GM12865 (cell line): Measurements from ENCODE around the gene CTPS1.

ENCODE experiments used
- DNase-seq: peaks from one replicate; pipeline ENCODE4 v3.0.0; 2010; ENCODE audit warnings: low read depth
- H3K4me3 ChIP-seq: 2 replicates; pipeline ENCODE4 v1.5.1; 2011; ENCODE audit warnings: mild to moderate bottlenecking, low read depth, low read length, control low read depth
- TF ChIP-seq, protein P1 (sequence below): IDR thresholded peaks from 2 replicates; pipeline ENCODE4 v1.5.1; 2011; ENCODE audit warnings: low read length, control low read depth, low read depth, inconsistent platforms; ENCODE audit not compliant: insufficient read depth; ENCODE audit errors: missing control alignments

Gene CTPS1

GRCh38 chr1:40984066-40984465, 4.6 kb downstream of the CTPS1 start:
- no peak for DNase-seq
- TF ChIP-seq, protein P1, sequence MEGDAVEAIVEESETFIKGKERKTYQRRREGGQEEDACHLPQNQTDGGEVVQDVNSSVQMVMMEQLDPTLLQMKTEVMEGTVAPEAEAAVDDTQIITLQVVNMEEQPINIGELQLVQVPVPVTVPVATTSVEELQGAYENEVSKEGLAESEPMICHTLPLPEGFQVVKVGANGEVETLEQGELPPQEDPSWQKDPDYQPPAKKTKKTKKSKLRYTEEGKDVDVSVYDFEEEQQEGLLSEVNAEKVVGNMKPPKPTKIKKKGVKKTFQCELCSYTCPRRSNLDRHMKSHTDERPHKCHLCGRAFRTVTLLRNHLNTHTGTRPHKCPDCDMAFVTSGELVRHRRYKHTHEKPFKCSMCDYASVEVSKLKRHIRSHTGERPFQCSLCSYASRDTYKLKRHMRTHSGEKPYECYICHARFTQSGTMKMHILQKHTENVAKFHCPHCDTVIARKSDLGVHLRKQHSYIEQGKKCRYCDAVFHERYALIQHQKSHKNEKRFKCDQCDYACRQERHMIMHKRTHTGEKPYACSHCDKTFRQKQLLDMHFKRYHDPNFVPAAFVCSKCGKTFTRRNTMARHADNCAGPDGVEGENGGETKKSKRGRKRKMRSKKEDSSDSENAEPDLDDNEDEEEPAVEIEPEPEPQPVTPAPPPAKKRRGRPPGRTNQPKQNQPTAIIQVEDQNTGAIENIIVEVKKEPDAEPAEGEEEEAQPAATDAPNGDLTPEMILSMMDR, result no peak
- H3K4me3 ChIP-seq, result no peak overlapping the region

DNA sequence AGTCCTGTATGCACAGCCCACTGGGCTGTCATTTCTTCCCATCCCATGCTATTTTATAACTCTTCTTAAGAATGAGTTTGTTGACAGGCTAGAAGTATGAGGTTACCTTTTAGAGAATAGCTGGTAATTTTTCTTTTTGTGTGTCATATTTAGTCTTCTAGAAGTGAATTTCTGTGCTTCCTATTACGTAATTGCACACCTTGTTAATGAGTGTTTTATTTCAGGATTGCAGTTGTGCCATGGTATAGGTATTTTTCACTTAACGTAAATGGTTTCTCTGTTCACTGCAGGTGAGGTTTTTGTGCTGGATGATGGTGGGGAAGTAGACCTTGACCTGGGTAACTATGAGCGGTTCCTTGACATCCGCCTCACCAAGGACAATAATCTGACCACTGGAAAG, 5.0 kb downstream of the CTPS1 start:
- TF ChIP-seq, protein P1, result no peak
- no peak for DNase-seq
- H3K4me3 ChIP-seq, result no peak overlapping the region

DNA sequence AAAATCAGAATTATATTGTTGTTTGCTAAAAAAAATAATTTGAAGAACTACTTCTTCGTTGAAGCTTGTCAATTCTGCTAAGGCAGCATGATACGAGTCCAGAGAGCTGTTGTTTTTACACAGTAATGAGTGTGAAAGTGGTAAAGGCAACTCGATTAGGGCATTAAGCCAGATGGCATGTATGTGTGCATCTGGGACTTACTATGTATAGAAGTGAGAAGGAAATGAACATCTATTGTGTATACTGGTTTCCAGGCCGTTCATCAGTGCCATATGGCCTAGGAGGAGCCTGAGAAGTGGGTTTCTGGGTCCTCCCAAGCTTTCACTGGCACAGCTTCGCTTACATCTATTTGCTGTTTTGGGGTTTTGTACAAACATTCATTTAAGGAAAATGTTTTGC, 5.7 kb downstream of the CTPS1 start:
- TF ChIP-seq, protein P1, result no peak
- no peak overlapping the region for H3K4me3 ChIP-seq
- DNase-seq, result no peak

DNA sequence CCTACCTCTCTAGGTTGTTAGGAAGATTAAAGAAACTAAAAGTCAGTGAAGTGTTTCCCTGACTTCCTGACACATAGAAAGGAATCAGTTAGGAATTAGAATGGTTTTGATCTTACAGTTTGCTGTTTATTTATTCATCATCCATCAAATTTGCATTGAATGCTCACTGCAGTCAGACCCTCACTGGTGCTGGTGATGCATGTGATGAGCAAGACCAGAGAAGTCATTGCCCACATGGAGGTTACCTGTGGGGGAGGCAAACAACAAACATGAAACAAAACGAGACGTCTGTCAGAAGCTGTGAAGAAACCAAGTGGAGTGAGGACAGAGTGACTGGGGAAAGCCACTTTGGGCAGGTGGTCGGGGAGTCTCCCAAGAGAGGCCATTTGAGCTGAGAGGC, 6.4 kb downstream of the CTPS1 start:
- DNase-seq, result no peak

DNA sequence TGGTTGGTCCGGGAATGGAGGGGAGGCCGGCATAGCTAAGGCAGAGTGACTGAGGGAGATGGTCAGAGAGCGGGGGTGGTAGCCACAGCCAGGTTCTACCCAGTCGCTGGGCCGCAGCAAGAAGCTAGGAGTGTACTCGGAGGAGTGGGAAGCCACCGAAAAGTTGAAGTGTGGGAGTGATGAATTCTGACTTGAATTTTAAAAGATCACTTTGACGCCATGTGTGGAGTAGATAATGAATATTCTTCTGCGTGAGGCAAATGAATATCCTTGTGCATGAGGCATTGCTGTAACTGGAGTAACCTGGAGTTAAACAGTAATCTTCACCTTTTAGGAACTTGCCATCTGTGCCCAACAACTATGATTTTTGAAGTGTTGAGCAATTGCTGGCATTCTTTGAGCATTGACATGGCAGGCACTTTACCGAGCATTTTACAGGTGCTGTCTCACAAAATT, 6.9 kb downstream of the CTPS1 start:
- DNase-seq, result no peak
- no peak overlapping the region for H3K4me3 ChIP-seq
- TF ChIP-seq, protein P1, result no peak

More for the DNA sequence above, 6.4 kb downstream of the CTPS1 start:
- H3K4me3 ChIP-seq, result no peak overlapping the region
- TF ChIP-seq, protein P1, result no peak

DNA sequence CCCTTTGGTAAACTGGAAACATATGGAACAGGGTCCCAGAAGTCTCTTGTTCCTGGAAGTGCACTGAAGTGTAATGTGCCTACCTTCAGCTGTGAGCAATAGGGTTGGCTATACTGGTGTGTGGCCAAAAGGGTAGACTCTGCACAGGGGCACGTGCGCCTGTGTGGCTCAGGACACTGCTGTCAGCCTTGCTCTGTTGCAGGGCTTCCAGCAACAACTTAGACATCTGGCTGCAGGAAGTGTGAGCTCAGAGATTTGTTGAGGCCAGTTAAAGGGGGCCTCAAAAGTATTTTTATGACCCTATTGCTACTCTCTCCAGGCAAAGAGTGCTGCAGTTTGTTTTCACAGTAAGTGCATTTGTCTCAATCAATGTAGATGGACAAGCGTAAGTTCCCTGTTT, 7.5 kb downstream of the CTPS1 start:
- TF ChIP-seq, protein P1, result no peak
- no peak for DNase-seq
- H3K4me3 ChIP-seq, result no peak overlapping the region
